LNCAP (cell line): ENCODE measurements around the gene MDK.

Source experiments
- TF ChIP-seq, protein P1 (sequence below): fragments of 450-650 bp; IDR thresholded peaks from 2 replicates; pipeline ENCODE4 v1.5.1; 2017; ENCODE audit warnings: mild to moderate bottlenecking

Gene MDK

DNA sequence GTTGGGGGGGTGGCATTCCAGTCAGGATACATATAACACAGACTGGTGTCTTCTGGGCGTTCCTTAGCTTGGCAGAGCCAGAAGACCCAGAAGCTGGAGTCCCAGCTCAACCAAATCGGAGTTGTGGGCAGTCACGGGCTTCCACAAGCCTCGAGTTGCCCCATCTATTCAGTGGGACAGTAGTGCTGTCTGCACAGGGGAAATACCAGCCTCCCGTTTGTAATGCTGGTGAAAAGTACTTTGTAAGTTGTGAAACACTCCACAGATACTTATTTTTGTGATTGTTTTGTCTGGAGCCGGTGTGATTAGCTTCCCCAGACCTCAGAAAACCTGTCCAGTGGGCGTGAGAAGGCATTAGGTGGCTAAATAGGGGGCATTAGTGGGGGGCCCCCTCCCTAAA, 20.6 kb upstream of the MDK start:
- TF ChIP-seq, protein P1, sequence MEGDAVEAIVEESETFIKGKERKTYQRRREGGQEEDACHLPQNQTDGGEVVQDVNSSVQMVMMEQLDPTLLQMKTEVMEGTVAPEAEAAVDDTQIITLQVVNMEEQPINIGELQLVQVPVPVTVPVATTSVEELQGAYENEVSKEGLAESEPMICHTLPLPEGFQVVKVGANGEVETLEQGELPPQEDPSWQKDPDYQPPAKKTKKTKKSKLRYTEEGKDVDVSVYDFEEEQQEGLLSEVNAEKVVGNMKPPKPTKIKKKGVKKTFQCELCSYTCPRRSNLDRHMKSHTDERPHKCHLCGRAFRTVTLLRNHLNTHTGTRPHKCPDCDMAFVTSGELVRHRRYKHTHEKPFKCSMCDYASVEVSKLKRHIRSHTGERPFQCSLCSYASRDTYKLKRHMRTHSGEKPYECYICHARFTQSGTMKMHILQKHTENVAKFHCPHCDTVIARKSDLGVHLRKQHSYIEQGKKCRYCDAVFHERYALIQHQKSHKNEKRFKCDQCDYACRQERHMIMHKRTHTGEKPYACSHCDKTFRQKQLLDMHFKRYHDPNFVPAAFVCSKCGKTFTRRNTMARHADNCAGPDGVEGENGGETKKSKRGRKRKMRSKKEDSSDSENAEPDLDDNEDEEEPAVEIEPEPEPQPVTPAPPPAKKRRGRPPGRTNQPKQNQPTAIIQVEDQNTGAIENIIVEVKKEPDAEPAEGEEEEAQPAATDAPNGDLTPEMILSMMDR, result no peak

DNA sequence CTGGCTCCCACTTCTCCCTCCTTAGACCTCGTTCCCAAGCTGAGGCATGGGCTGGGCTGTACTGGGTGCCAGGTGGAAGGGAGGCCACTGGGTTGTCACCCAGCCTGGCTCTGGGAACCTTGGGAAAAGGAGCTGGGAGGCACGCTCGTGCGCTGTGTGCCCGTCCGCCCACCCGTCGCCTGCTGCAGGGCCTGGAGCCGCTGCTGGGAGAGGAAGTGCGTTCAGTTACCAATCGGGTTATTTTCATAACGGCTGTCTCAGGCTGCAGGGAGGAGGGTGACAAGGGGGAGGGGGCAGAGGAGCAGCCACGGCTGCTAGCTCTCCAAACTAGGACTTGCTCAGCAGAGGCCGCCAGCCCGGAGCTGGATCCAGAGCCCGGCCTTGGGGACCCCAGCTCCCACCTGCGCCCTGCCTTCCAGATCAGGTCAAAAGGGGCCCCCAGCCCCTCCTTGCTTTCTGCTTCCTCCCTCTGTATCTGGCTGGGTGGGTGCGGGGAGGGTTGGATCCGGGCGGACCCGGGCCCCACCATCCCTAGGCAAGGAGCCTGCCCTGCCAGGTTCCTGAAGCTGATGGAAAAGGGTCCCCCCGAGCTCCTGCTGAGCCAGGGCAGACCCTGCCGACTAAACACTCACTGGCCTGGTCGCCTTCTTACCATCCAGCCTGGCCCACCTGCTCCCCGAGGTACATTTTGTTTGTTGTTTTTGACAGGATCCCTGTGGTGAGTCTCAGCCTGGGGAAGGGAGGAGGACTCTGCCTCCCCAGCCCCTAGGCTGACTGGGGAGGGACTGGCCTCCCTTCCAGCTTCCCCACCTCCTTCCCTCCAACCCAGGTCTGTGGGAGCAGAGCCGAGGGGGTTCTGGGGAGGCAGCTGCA, 19.9 kb upstream of the MDK start:
- TF ChIP-seq, protein P1, result no peak

- TF ChIP-seq, protein P1, result no peak
These were observed 19.1 kb upstream of the MDK start for GRCh38 chr11:46362156-46363030.

DNA sequence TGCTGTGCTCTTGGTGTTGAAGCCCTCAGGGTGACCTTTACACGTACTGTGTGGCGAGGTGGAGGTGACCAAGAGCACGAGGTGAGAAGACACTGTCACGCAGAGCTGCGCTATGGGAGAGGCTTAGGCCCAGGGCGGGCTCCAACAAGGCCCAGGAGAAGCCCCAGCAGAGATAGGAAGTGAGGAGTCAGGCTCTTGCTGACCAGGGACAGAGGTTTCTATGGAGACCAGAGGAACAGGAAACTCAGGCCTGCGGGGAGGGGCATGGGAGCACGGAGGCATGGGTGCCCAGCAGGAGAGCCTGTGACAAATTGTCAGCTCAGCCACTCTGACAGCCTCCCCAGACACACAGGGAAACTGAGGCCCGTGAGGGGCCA, 18.4 kb upstream of the MDK start:
- TF ChIP-seq, protein P1, result no peak

DNA sequence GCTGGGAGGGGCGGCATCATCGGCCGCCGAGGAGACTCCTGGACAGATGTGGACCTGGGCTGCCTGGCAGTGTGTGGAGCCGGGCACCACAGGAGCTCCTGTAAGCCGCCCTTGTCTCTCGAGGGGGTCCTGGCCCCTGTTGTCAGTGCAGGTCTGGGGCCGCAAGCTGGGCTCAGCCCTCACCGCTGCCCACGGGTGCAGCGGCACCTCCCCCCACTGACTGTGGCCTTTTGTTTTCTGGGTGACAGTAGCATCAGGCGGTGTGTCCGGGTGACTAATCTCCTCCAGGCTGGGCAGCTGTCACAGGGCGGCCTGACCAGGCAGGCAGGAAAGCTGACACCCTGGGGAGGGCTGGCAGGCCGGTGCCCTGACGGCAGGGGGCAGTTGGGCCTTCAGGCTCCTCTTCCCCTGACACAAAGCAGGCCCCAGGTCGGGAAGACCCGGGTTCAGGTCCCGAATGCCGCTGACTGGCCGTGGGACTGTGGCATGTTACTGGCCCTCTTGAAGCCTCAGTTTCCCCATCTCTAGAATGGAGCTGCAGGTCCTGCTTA, 17.9 kb upstream of the MDK start:
- TF ChIP-seq, protein P1, result no peak

- TF ChIP-seq, protein P1, result no peak
These were observed 17.4 kb upstream of the MDK start for GRCh38 chr11:46364056-46364455.

- TF ChIP-seq, protein P1, result no peak
These were observed 16.7 kb upstream of the MDK start for GRCh38 chr11:46364791-46365190.
